SK-N-SH treated with all-trans-retinoic acid at 6 μM for 48 hours (cell line): ENCODE results near the gene MICB.

Source experiments
- ATAC-seq: fragments of 200-7000 bp; cut with Tn5 transposase; 3 replicates; pipeline ENCODE4 v1.9.1; 2020; ENCODE audit warnings: mild to moderate bottlenecking, moderate library complexity
- ARNTL ChIP-seq: fragments of 450-650 bp; formaldehyde crosslinking; IDR thresholded peaks from 2 replicates; pipeline ENCODE4 v1.5.0; 2020; ENCODE audit warnings: low read depth, mild to moderate bottlenecking, moderate library complexity, borderline replicate concordance
- CSDC2 ChIP-seq: fragments of 250-450 bp; sonication (Bioruptor Pico); IDR thresholded peaks from 2 replicates; pipeline ENCODE4 v1.5.0; 2020; ENCODE audit warnings: mild to moderate bottlenecking, moderate library complexity
- ESRRG ChIP-seq: fragments of 250-450 bp; sonication (Bioruptor Pico); IDR thresholded peaks from 2 replicates; pipeline ENCODE4 v1.6.1; 2021; ENCODE audit warnings: mild to moderate bottlenecking
- GLIS3 ChIP-seq: fragments of 250-450 bp; sonication (Bioruptor Pico); IDR thresholded peaks from 2 replicates; pipeline ENCODE4 v1.5.0; 2020; ENCODE audit warnings: mild to moderate bottlenecking, moderate library complexity
- ISL1 ChIP-seq: fragments of 250-450 bp; sonication (Bioruptor Pico); IDR thresholded peaks from 2 replicates; pipeline ENCODE4 v2.1.2; 2022; ENCODE audit warnings: mild to moderate bottlenecking, moderate library complexity
- OSR1 ChIP-seq: fragments of 250-450 bp; sonication (Bioruptor Pico); IDR thresholded peaks from 2 replicates; pipeline ENCODE4 v1.8.0; 2022; ENCODE audit warnings: moderate library complexity, mild to moderate bottlenecking, inconsistent platforms
- RARB ChIP-seq: fragments of 250-450 bp; sonication (Bioruptor Pico); IDR thresholded peaks from 2 replicates; pipeline ENCODE4 v1.8.0; 2021; ENCODE audit warnings: mild to moderate bottlenecking, moderate library complexity
- SNAI2 ChIP-seq: fragments of 250-450 bp; sonication (Bioruptor Pico); IDR thresholded peaks from 2 replicates; pipeline ENCODE4 v1.5.0; 2020; ENCODE audit warnings: mild to moderate bottlenecking, moderate library complexity
- TCF4 ChIP-seq: fragments of 250-450 bp; sonication (Bioruptor Pico); IDR thresholded peaks from 2 replicates; pipeline ENCODE4 v1.8.0; 2021; ENCODE audit warnings: mild to moderate bottlenecking, moderate library complexity, borderline replicate concordance
- TOX ChIP-seq: fragments of 250-450 bp; sonication (Bioruptor Pico); IDR thresholded peaks from 2 replicates; pipeline ENCODE4 v1.8.0; 2021; ENCODE audit warnings: mild to moderate bottlenecking, moderate library complexity, borderline replicate concordance
- ZC3H10 ChIP-seq: fragments of 250-450 bp; sonication (Bioruptor Pico); IDR thresholded peaks from 2 replicates; pipeline ENCODE4 v1.5.1; 2021; ENCODE audit warnings: mild to moderate bottlenecking, moderate library complexity
- ZFP3 ChIP-seq: fragments of 250-450 bp; sonication (Bioruptor Pico); IDR thresholded peaks from 2 replicates; pipeline ENCODE4 v1.5.0; 2020; ENCODE audit warnings: mild to moderate bottlenecking, moderate library complexity
- ZFP30 ChIP-seq: fragments of 450-650 bp; formaldehyde crosslinking; IDR thresholded peaks from 2 replicates; pipeline ENCODE4 v1.5.0; 2022; ENCODE audit warnings: mild to moderate bottlenecking, moderate library complexity
- ZNF565 ChIP-seq: fragments of 450-650 bp; formaldehyde crosslinking; conservative IDR thresholded peaks from 2 replicates; pipeline ENCODE4 v1.5.0; 2020; ENCODE audit warnings: low read depth, mild to moderate bottlenecking, moderate library complexity
- ZNF70 ChIP-seq: fragments of 450-650 bp; formaldehyde crosslinking; IDR thresholded peaks from 2 replicates; pipeline ENCODE4 v1.5.0; 2020; ENCODE audit warnings: mild to moderate bottlenecking, moderate library complexity
- ZNF8 ChIP-seq: fragments of 450-650 bp; formaldehyde crosslinking; IDR thresholded peaks from 2 replicates; pipeline ENCODE4 v1.5.0; 2020; ENCODE audit warnings: mild to moderate bottlenecking, moderate library complexity
- TF ChIP-seq, protein P1 (sequence below): fragments of 250-450 bp; sonication (Bioruptor Pico); IDR thresholded peaks from 2 replicates; pipeline ENCODE4 v1.5.0; 2020; ENCODE audit warnings: mild to moderate bottlenecking, moderate library complexity
- TF ChIP-seq, protein P2 (sequence below): fragments of 250-450 bp; sonication (Bioruptor Pico); IDR thresholded peaks from 2 replicates; pipeline ENCODE4 v1.5.1; 2020; ENCODE audit warnings: low read depth, mild to moderate bottlenecking, moderate library complexity
- TF ChIP-seq, protein P3 (sequence below): fragments of 250-450 bp; sonication (Bioruptor Pico); IDR thresholded peaks from 2 replicates; pipeline ENCODE4 v1.5.1; 2021; ENCODE audit warnings: mild to moderate bottlenecking, moderate library complexity
- TF ChIP-seq, protein P4 (sequence below): fragments of 250-450 bp; sonication (Bioruptor Pico); IDR thresholded peaks from 2 replicates; pipeline ENCODE4 v1.8.0; 2020; ENCODE audit warnings: mild to moderate bottlenecking, moderate library complexity, borderline replicate concordance

The MICB gene

DNA sequence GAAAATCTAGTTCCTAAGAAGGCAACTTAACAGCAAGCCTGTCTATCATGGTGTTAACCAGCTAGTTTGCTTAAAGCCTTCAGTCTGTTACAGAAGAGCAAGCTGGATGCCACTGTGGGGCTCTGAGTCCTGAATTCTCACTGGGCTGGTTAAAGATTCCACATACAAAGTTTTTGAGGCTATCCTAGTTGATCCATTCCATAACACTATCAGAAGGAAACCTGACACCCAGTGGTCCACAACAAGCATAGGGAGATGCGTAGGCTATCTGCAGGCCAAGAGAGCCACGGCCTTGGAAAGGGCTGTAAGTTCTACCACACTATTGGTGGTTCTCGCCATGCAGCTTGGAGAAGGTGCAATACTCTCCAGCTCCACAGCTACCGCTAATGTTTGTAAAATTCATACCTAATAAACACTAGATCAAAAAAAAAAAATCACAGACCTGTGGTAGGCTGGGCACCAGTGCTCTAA is 30.4 kb downstream of the MICB start:
- TF ChIP-seq ZFP3 (CRISPR knock-in tag): no peak
- TF ChIP-seq, protein P1, sequence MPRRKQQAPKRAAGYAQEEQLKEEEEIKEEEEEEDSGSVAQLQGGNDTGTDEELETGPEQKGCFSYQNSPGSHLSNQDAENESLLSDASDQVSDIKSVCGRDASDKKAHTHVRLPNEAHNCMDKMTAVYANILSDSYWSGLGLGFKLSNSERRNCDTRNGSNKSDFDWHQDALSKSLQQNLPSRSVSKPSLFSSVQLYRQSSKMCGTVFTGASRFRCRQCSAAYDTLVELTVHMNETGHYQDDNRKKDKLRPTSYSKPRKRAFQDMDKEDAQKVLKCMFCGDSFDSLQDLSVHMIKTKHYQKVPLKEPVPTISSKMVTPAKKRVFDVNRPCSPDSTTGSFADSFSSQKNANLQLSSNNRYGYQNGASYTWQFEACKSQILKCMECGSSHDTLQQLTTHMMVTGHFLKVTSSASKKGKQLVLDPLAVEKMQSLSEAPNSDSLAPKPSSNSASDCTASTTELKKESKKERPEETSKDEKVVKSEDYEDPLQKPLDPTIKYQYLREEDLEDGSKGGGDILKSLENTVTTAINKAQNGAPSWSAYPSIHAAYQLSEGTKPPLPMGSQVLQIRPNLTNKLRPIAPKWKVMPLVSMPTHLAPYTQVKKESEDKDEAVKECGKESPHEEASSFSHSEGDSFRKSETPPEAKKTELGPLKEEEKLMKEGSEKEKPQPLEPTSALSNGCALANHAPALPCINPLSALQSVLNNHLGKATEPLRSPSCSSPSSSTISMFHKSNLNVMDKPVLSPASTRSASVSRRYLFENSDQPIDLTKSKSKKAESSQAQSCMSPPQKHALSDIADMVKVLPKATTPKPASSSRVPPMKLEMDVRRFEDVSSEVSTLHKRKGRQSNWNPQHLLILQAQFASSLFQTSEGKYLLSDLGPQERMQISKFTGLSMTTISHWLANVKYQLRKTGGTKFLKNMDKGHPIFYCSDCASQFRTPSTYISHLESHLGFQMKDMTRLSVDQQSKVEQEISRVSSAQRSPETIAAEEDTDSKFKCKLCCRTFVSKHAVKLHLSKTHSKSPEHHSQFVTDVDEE (CRISPR knock-in tag): no peak
- no peak for TF ChIP-seq ESRRG (CRISPR knock-in tag)
- TF ChIP-seq ARNTL (CRISPR knock-in tag): no peak
- TF ChIP-seq, protein P2, sequence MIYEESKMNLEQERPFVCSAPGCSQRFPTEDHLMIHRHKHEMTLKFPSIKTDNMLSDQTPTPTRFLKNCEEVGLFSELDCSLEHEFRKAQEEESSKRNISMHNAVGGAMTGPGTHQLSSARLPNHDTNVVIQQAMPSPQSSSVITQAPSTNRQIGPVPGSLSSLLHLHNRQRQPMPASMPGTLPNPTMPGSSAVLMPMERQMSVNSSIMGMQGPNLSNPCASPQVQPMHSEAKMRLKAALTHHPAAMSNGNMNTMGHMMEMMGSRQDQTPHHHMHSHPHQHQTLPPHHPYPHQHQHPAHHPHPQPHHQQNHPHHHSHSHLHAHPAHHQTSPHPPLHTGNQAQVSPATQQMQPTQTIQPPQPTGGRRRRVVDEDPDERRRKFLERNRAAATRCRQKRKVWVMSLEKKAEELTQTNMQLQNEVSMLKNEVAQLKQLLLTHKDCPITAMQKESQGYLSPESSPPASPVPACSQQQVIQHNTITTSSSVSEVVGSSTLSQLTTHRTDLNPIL (CRISPR knock-in tag): no peak
- TF ChIP-seq CSDC2 (CRISPR knock-in tag): no peak
- no peak for TF ChIP-seq OSR1 (CRISPR knock-in tag)
- no peak for TF ChIP-seq ZC3H10
- no peak for TF ChIP-seq TCF4 (CRISPR knock-in tag)
- TF ChIP-seq SNAI2 (CRISPR knock-in tag): no peak
- TF ChIP-seq ZNF70 (CRISPR knock-in tag): no peak
- TF ChIP-seq ISL1 (CRISPR knock-in tag): no peak
- TF ChIP-seq ZFP30: no peak
- no peak for TF ChIP-seq TOX (CRISPR knock-in tag)
- TF ChIP-seq, protein P3, sequence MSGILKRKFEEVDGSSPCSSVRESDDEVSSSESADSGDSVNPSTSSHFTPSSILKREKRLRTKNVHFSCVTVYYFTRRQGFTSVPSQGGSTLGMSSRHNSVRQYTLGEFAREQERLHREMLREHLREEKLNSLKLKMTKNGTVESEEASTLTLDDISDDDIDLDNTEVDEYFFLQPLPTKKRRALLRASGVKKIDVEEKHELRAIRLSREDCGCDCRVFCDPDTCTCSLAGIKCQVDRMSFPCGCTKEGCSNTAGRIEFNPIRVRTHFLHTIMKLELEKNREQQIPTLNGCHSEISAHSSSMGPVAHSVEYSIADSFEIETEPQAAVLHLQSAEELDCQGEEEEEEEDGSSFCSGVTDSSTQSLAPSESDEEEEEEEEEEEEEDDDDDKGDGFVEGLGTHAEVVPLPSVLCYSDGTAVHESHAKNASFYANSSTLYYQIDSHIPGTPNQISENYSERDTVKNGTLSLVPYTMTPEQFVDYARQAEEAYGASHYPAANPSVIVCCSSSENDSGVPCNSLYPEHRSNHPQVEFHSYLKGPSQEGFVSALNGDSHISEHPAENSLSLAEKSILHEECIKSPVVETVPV (CRISPR knock-in tag): no peak
- TF ChIP-seq, protein P4, sequence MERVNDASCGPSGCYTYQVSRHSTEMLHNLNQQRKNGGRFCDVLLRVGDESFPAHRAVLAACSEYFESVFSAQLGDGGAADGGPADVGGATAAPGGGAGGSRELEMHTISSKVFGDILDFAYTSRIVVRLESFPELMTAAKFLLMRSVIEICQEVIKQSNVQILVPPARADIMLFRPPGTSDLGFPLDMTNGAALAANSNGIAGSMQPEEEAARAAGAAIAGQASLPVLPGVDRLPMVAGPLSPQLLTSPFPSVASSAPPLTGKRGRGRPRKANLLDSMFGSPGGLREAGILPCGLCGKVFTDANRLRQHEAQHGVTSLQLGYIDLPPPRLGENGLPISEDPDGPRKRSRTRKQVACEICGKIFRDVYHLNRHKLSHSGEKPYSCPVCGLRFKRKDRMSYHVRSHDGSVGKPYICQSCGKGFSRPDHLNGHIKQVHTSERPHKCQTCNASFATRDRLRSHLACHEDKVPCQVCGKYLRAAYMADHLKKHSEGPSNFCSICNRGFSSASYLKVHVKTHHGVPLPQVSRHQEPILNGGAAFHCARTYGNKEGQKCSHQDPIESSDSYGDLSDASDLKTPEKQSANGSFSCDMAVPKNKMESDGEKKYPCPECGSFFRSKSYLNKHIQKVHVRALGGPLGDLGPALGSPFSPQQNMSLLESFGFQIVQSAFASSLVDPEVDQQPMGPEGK (CRISPR knock-in tag): no peak
- ATAC-seq: peak; percentile 28

DNA sequence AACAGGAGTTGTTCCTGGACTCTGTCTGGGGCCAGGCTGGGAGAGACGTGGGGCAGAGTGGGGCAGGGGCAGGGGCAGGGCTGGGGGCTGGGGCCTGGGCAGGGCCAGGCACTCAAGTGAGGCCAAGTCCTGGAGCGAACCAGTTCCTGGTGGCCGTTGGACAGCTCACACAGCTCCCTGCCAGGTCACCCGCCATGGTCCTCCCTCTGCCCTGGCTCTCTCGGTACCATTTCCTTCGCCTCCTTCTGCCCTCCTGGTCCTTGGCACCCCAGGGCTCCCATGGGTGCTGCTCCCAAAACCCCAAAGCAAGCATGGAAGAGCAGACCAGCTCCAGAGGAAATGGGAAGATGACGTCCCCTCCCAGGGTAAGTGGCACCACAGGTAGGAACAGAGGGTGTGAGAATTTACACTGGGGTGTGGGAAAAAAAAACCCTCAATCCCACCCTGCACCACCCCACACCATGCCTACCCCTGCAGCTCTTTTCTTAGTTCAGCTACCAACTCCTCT is 30.9 kb downstream of the MICB start, which contains the start of gene MCCD1:
MCCD1 (plus strand) TSS at position 142 of the 508 bp plus-strand sequence; CDS start at position 195, 53 bp downstream.
- TF ChIP-seq ZNF70 (CRISPR knock-in tag): no peak
- no peak for TF ChIP-seq ESRRG (CRISPR knock-in tag)
- 0 out of 2 replicates have a peak, but pooled peaks have one; percentile 29 for TF ChIP-seq GLIS3 (CRISPR knock-in tag)
- ATAC-seq: peak; percentile 33

DNA sequence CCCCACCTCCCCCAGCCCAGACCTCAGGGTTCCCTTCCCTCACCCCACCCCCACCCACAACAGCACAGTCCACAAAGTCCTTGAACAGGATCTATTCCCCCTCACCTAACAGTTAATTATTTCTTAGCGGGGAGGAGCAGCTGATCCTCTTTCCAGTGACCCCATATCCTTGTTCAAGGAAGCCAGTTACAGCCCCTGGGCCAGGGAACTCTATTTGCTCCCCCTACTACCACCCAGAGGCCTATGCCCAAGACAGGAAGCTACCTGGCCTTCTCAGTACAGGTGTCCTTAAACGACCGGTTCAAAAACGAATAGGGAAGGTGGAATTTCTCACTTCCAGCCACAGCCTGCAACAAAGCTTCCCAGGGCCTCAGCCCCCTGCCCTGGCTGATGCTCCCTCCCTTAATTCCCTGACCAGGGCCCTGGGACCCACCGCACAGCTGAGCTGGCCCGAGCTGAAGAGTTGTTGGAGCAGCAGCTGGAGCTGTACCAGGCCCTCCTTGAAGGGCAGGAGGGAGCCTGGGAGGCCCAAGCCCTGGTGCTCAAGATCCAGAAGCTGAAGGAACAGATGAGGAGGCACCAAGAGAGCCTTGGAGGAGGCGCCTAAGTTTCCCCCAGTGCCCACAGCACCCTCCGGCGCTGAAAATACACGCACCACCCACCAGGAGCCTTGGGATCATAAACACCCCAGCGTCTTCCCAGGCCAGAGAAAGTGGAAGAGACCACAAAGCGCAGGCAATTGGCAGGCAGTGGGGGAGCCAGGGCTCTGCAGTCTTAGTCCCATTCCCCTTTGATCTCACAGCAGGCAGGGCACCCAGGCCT is 31.6 kb downstream of the MICB start:
- ATAC-seq: peak; percentile 4
- no peak for TF ChIP-seq ZFP3 (CRISPR knock-in tag)
- TF ChIP-seq, protein P1 (CRISPR knock-in tag): no peak
- no peak for TF ChIP-seq SNAI2 (CRISPR knock-in tag)
- TF ChIP-seq RARB: no peak
- no peak for TF ChIP-seq ISL1 (CRISPR knock-in tag)
- no peak for TF ChIP-seq ZNF565 (CRISPR knock-in tag)
- no peak for TF ChIP-seq ZNF8 (CRISPR knock-in tag)
- TF ChIP-seq OSR1 (CRISPR knock-in tag): no peak
- TF ChIP-seq, protein P4 (CRISPR knock-in tag): no peak
- TF ChIP-seq, protein P3 (CRISPR knock-in tag): 0 out of 2 replicates have a peak, but pooled peaks have one; percentile 43
- TF ChIP-seq, protein P2 (CRISPR knock-in tag): 0 out of 2 replicates have a peak, but pooled peaks have one; percentile 16
